GM18873 (cell line): ENCODE data around the gene TNN.

Experiments used
- ATAC-seq: cut with Tn5 transposase; IDR thresholded peaks from one replicate; pipeline ENCODE4 v1.9.1; 2021; ENCODE audit warnings: mild to moderate bottlenecking, moderate library complexity, moderate number of reproducible peaks; ENCODE audit not compliant: unreplicated experiment, low FRiP score

The TNN gene

GRCh38 chr1:175171036-175171913 lies 103.6 kb downstream of the TNN start:
- ATAC-seq, result no peak

GRCh38 chr1:175172503-175172902 lies 104.9 kb downstream of the TNN start:
- ATAC-seq, result no peak

GRCh38 chr1:175173531-175173930 lies 105.9 kb downstream of the TNN start:
- ATAC-seq, result no peak

GRCh38 chr1:175174309-175175102 lies 106.9 kb downstream of the TNN start:
- no peak for ATAC-seq

GRCh38 chr1:175176246-175176645 lies 108.6 kb downstream of the TNN start:
- no peak for ATAC-seq

GRCh38 chr1:175178056-175178455 lies 110.4 kb downstream of the TNN start:
- no peak for ATAC-seq

GRCh38 chr1:175178456-175178855 lies 110.8 kb downstream of the TNN start:
- ATAC-seq, result no peak

- no peak for ATAC-seq
Measured at GRCh38 chr1:175179837-175180590, 112.4 kb downstream of the TNN start.

GRCh38 chr1:175182201-175182746 lies 114.6 kb downstream of the TNN start:
- ATAC-seq, result no peak

GRCh38 chr1:175183586-175183985 lies 116.0 kb downstream of the TNN start:
- ATAC-seq, result no peak

GRCh38 chr1:175185903-175186302 lies 118.3 kb downstream of the TNN start:
- no peak for ATAC-seq

GRCh38 chr1:175186433-175187160 lies 119.0 kb downstream of the TNN start:
- ATAC-seq, result no peak

GRCh38 chr1:175188936-175189335 lies 121.3 kb downstream of the TNN start:
- peak; percentile 45 for ATAC-seq

GRCh38 chr1:175191659-175192058 lies 124.0 kb downstream of the TNN start:
- no peak for ATAC-seq

- no peak for ATAC-seq
Measured at GRCh38 chr1:175192111-175192629, 124.5 kb downstream of the TNN start.

GRCh38 chr1:175192630-175193526 lies 125.2 kb downstream of the TNN start, which contains the start of gene KIAA0040:
Gene KIAA0040 (minus strand): TSS chr1:175192776. CDS start chr1:175161013, 31,763 bp downstream.
- ATAC-seq, result peak; percentile 37

- no peak for ATAC-seq
Measured at GRCh38 chr1:175193527-175193910, 125.9 kb downstream of the TNN start.

- no peak for ATAC-seq
Measured at GRCh38 chr1:175195281-175195680, 127.6 kb downstream of the TNN start.

GRCh38 chr1:175195798-175196197 lies 128.2 kb downstream of the TNN start:
- ATAC-seq, result no peak
